ENCODE results near the gene TWIST1.

Gene TWIST1

DNA sequence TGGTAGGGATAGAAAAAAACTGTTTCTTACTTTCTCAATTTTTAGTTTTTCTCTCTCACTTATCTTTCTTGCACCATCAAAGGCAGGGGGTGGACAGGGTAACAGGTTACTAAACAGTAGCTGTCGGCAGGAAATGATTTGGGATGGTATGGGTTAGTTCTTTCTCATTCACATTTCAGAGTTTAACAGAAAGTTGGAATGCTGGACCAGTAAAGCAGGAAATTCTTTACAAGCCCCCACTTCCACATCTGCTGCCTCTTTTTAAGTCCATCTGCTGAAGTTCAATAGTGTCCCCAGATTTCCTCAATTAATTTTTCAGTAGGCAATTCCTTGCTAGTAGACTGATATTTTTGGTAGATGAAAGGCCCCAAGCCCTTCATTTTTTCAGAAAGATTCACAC lies 23.3 kb downstream of the TWIST1 start:
- DNase-seq = no peak

DNA sequence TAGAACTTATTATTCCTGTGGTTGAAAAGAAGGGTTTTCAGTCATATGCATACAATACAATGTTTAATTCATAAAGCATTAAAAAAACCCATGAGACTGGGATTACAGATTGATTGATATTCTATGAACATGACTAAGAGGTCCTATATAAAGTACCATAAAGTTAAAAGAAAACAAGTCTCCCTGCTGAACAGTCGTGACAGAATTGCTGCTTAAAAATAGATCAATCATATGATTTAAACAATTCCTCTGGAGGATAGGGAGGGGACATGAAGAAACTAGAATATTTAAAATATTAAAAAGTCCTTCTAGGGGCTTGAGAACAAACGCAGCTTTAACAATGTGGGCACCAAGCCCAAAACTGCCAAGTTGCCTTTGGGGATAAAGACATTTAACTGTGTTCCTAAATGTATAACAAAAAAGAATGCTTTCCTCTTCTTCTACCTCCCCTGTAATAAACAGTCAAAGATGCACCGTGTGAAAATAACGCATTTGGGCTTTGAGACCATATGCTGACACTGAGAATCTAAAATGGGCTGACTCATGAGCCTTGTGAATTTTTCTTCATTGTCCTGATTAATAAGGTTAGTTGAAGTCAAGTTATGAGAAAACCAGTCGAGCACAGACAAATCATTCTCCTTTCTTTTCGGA lies 25.8 kb downstream of the TWIST1 start:
- no peak for DNase-seq

DNA sequence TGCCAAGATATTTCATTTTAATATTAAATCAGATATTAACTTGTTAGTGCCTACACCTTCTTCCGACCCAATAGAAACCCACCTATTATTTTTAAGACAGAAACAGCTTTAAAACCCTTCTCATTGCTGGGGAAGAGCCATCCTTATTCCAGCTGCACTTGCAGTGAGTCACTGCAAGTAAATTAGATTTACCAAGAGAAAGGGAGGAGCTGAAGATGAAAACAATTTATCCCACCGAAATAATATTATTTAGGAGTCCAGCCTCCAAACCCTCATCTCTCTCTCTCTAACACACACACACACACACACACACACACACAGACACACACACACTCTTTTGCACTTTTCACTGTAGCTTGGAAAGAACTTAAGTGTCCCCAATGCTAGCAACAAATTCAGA lies 26.9 kb downstream of the TWIST1 start:
- DNase-seq = no peak

DNA sequence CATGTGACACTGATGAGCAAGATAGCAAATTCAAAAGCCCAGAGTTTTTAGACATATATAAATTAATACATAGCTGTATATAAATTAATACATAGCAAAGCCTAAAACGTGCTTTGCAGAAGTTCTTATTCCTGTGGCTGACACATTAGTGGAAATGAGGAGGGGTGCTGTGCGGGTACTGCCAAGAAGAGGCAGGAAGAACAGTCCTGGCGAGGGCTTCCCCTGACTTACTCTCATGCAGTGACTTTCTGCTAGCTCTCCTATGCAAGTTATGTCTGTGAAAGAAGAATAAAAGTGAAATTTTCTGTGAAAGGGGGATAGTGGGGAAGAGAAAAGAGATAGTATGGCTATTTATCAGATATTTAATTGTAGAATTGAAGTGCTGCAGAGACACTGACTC lies 27.6 kb downstream of the TWIST1 start:
- no peak for DNase-seq

DNA sequence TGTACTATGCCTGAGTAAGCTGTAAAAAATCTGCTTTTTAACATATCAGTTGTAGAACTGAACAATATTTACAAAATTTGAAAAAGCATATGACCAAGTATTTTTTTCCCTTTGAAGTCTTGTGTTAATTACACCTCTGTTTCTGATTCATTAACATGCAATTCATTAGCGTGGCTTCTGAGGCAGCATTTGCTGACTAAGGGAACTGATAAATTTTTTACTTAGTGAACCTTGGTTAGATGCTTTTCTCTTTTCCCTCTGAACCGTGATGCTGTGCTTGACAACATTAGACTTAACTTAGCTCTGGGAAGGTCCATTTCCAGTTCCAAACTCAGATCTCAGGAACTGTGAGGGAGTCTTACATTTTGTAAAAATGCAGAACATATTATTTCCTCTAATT lies 28.1 kb downstream of the TWIST1 start:
- no peak for DNase-seq

DNA sequence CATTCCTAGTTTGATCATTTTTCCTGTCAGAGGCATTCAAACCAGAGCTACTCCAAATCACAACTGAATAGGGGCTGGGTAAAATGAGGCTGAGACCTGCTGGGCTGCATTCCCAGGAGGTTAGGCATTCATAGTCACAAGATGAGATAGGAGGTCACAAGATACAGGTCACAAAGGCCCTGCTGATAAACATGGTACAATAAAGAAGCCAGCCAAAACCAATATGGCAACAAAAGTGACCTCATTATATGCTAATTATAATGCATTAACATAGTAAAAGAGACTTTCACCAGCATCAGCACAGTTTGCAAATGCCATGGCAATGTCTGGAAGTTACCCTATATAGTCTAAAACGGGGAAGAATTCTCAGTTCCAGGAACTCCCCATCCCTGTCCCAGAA lies 37.3 kb downstream of the TWIST1 start:
- no peak for DNase-seq

DNA sequence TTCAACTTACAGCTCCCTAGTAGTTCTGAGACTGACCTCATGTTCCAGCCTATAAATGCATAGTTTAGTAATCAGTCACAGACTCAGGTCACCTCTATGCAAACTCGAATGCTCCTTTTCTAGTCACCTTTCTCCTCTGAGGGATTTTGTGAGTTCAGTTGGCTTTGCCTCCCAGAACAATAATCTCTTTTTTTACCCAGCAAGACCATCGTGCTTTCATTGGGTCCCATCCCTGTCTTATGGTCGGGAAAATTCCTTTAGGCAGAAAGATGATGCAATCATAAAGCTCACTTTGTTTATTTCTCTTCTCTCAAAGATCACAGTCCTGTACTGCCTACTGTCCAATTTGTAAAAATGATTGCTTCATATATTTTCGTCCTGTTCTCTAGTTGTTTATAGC lies 38.4 kb downstream of the TWIST1 start:
- DNase-seq = no peak

DNA sequence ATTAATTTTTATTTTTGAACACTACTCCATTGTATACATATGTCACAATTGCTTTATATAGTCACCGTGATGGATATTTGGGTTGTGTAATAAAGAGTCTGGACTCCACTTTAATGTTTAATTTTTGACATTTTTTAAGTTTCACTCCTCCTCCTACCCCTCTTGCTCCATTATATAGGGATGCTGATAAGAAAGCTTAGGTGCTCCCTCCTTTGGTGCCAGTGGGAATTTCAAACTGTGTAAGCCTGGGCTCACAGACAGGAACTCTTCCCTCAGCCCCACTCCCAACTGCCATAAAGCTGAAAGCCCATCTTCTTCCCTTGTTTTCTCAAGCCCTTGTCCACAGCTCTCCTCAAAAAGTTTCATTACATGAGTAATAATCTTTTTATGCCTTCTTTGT lies 47.6 kb downstream of the TWIST1 start:
- no peak for DNase-seq

DNA sequence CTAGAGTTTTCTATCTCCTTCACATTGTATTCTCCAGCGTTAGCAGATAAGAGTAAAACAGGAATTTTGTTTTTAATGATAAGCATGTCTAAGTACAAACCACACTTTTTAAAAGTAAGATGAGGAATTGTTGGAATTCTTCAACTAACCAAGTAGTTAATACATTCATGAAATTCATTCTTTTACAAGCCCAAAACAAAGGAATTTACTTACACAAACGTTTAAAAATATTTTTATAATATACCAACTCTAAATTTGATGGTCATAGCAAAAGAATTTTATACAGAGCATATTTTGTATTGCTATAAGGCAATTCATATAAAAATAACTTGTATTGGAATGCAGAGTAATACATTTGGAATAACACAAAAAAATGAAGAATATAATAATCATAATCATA lies 51.3 kb downstream of the TWIST1 start:
- DNase-seq = no peak

All from NCI-H2171 (cell line).